Activated T-helper 1 cell treated with anti-CD3 and anti-CD28 coated beads, Interleukin-12 subunit alpha, Interleukin-12 subunit beta, Interleukin-2, Interleukin-4 antibody, amounts not matched to agents 30 ng/mL and 10 ng/mL and 1 ng/mL, durations not matched to agents 14 hours and 24 hours and 36 hours (primary cell): ENCODE measurements around the gene NUP210L. TPM values are rescaled to one million over a fixed set of nuclear protein-coding genes. Genes with fewer than 3 reads are reported as not detected.

Experiments
- DNase-seq: peaks from one replicate; pipeline ENCODE4 v3.0.0; 2021; ENCODE audit warnings: low spot score
- H3K27ac Mint-ChIP-seq: one replicate; pipeline ENCODE4 v1.8.0; 2021; ENCODE audit warnings: mild to moderate bottlenecking, mixed read lengths
- H3K27me3 Mint-ChIP-seq: one replicate; pipeline ENCODE4 v1.8.0; 2022; ENCODE audit warnings: mild to moderate bottlenecking, moderate library complexity, mixed read lengths; ENCODE audit not compliant: insufficient read depth
- H3K36me3 Mint-ChIP-seq: one replicate; pipeline ENCODE4 v1.8.0; 2021; ENCODE audit warnings: low read depth, mixed read lengths
- H3K4me1 Mint-ChIP-seq: one replicate; pipeline ENCODE4 v1.8.0; 2021; ENCODE audit warnings: low read depth, mixed read lengths
- H3K4me3 Mint-ChIP-seq: one replicate; pipeline ENCODE4 v1.8.0; 2021; ENCODE audit warnings: mild to moderate bottlenecking, moderate library complexity, mixed read lengths
- H3K9me3 Mint-ChIP-seq: one replicate; pipeline ENCODE4 v1.8.0; 2021; ENCODE audit warnings: mixed read lengths
- intact Hi-C: fragments of 100-400 bp; cut with micrococcal nuclease; formaldehyde crosslinking; loops from one replicate; pipeline ENCODE4 v1.15.1; 2024
- total RNA-seq: library from RNA; stranded (reverse); gene quantifications from 2 replicates; pipeline ENCODE4 v1.2.3, GENCODE V29; 2022

The NUP210L gene
- total RNA-seq, 1 donor from 2014 or later, result not detected

- peaks cover 34% of the 10 kb centered on the region for H3K4me1 Mint-ChIP-seq
- intact Hi-C loops, result no loop called here
- no peak for DNase-seq
- peak overlapping the region; percentile 80 for H3K27ac Mint-ChIP-seq
- H3K4me3 Mint-ChIP-seq, result peak overlapping the region; percentile 15
- H3K36me3 Mint-ChIP-seq, result peaks cover 39% of the 10 kb centered on the region
- H3K27me3 Mint-ChIP-seq, result no peaks in the 10 kb centered on the region
- no peaks in the 10 kb centered on the region for H3K9me3 Mint-ChIP-seq
These were observed 201.0 kb downstream of the NUP210L start for GRCh38 chr1:153953859-153954365.

GRCh38 chr1:153951801-153952200 lies 203.1 kb downstream of the NUP210L start:
- no peak overlapping the region for H3K4me3 Mint-ChIP-seq
- no peaks in the 10 kb centered on the region for H3K9me3 Mint-ChIP-seq
- H3K27ac Mint-ChIP-seq, result peak overlapping the region; percentile 58
- H3K4me1 Mint-ChIP-seq, result peaks cover 32% of the 10 kb centered on the region
- no peak for DNase-seq
- H3K36me3 Mint-ChIP-seq, result peaks cover 43% of the 10 kb centered on the region
- intact Hi-C loops, result no loop called here
- H3K27me3 Mint-ChIP-seq, result no peaks in the 10 kb centered on the region

GRCh38 chr1:153951183-153951582 lies 203.7 kb downstream of the NUP210L start:
- Mint-ChIP-seq H3K27ac (no peak overlapping the region), H3K36me3 (peaks cover 43% of the 10 kb centered on the region), H3K27me3 (no peaks in the 10 kb centered on the region), H3K9me3 (no peaks in the 10 kb centered on the region), H3K4me3 (no peak overlapping the region), H3K4me1 (peaks cover 28% of the 10 kb centered on the region)
- no peak for DNase-seq
- intact Hi-C loops, result no loop called here

GRCh38 chr1:153946622-153947241 lies 208.1 kb downstream of the NUP210L start, which contains the start of gene DENND4B:
Gene DENND4B (minus strand): TSS chr1:153946718. CDS start chr1:153944374, 2,344 bp downstream.
- Mint-ChIP-seq H3K4me3 (peak within 1 kb of the TSS; percentile 88), H3K27me3 (no peaks in the 10 kb centered on the region), H3K4me1 (peaks cover 35% of the 10 kb centered on the region), H3K9me3 (no peaks in the 10 kb centered on the region), H3K36me3 (peaks cover 41% of the 10 kb centered on the region), H3K27ac (peak within 1 kb of the TSS; percentile 97)
- peak; percentile 74 for DNase-seq
- intact Hi-C loops, result loop anchor here (1.0 to 5.0 kb wide), 8 partner anchors 12 to 142 kb away; partner anchors contain the start of genes CRTC2, JTB, RAB13 and RPS27

GRCh38 chr1:153945795-153946621 lies 208.9 kb downstream of the NUP210L start:
- Mint-ChIP-seq H3K36me3 (peaks cover 42% of the 10 kb centered on the region), H3K27me3 (no peaks in the 10 kb centered on the region), H3K4me1 (peaks cover 35% of the 10 kb centered on the region), H3K9me3 (no peaks in the 10 kb centered on the region), H3K4me3 (peak overlapping the region; percentile 88), H3K27ac (peak overlapping the region; percentile 97)
- intact Hi-C loops, result loop anchor here (1.0 to 5.0 kb wide), 11 partner anchors 12 to 149 kb away; partner anchors contain the start of genes CREB3L4, CRTC2, JTB and RAB13
- DNase-seq, result peak; percentile 63

GRCh38 chr1:153945131-153945794 lies 209.6 kb downstream of the NUP210L start:
- H3K4me1 Mint-ChIP-seq, result peaks cover 35% of the 10 kb centered on the region
- peak overlapping the region; percentile 97 for H3K27ac Mint-ChIP-seq
- H3K27me3 Mint-ChIP-seq, result no peaks in the 10 kb centered on the region
- peak overlapping the region; percentile 88 for H3K4me3 Mint-ChIP-seq
- H3K36me3 Mint-ChIP-seq, result peaks cover 41% of the 10 kb centered on the region
- DNase-seq, result peak; percentile 72
- no peaks in the 10 kb centered on the region for H3K9me3 Mint-ChIP-seq
- intact Hi-C loops, result loop anchor here (1.0 to 5.0 kb wide), 4 partner anchors 22 to 148 kb away; partner anchors contain the start of gene CREB3L4

GRCh38 chr1:153944827-153945117 lies 210.1 kb downstream of the NUP210L start:
- intact Hi-C loops, result loop anchor here (1.0 to 5.0 kb wide), 4 partner anchors 21 to 147 kb away; partner anchors contain the start of gene CREB3L4
- peaks cover 42% of the 10 kb centered on the region for H3K36me3 Mint-ChIP-seq
- peak overlapping the region; percentile 97 for H3K27ac Mint-ChIP-seq
- peaks cover 35% of the 10 kb centered on the region for H3K4me1 Mint-ChIP-seq
- DNase-seq, result no peak
- no peaks in the 10 kb centered on the region for H3K9me3 Mint-ChIP-seq
- peak overlapping the region; percentile 88 for H3K4me3 Mint-ChIP-seq
- H3K27me3 Mint-ChIP-seq, result no peaks in the 10 kb centered on the region

- Mint-ChIP-seq H3K36me3 (peaks cover 46% of the 10 kb centered on the region), H3K27me3 (no peaks in the 10 kb centered on the region), H3K4me1 (peaks cover 35% of the 10 kb centered on the region), H3K27ac (peak overlapping the region; percentile 97), H3K4me3 (peak overlapping the region; percentile 88), H3K9me3 (no peaks in the 10 kb centered on the region)
- intact Hi-C loops, result no loop called here
- no peak for DNase-seq
These were observed 210.7 kb downstream of the NUP210L start for GRCh38 chr1:153944005-153944826.

- Mint-ChIP-seq H3K27me3 (no peaks in the 10 kb centered on the region), H3K4me1 (peaks cover 31% of the 10 kb centered on the region), H3K9me3 (no peaks in the 10 kb centered on the region), H3K36me3 (peaks cover 46% of the 10 kb centered on the region), H3K4me3 (no peak overlapping the region), H3K27ac (peak overlapping the region; percentile 67)
- no peak for DNase-seq
- intact Hi-C loops, result no loop called here
These were observed 211.9 kb downstream of the NUP210L start for GRCh38 chr1:153942766-153943549.
